Astrocyte of the cerebellum (primary cell): ENCODE results near the gene LHX4.

Experiments
- DNase-seq: peaks from one replicate; pipeline ENCODE4 v3.0.0-alpha.2; 2011; ENCODE audit warnings: low read depth
- H3K4me3 ChIP-seq: 2 replicates; pipeline ENCODE4 v1.5.1; 2011; ENCODE audit warnings: mild to moderate bottlenecking, low read depth, low read length, moderate library complexity
- CTCF ChIP-seq: IDR thresholded peaks from 2 replicates; pipeline ENCODE4 v1.5.1; 2012; ENCODE audit warnings: low read length, low read depth, moderate library complexity, mild to moderate bottlenecking; ENCODE audit errors: missing control alignments
- in situ Hi-C: cut with HindIII; loops from 2 replicates; pipeline ENCODE4 v1.10.0; 2017; ENCODE audit warnings: low sequenced_read_pairs

The LHX4 gene

GRCh38 chr1:180265871-180266270, 35.8 kb downstream of the LHX4 start:
- no peak overlapping the region for H3K4me3 ChIP-seq
- TF ChIP-seq CTCF = no peak
- in situ Hi-C loops = no loop called here
- no peak for DNase-seq

- no peak for TF ChIP-seq CTCF
- in situ Hi-C loops = no loop called here
Measured at GRCh38 chr1:180266275-180267210, 36.5 kb downstream of the LHX4 start.

DNA sequence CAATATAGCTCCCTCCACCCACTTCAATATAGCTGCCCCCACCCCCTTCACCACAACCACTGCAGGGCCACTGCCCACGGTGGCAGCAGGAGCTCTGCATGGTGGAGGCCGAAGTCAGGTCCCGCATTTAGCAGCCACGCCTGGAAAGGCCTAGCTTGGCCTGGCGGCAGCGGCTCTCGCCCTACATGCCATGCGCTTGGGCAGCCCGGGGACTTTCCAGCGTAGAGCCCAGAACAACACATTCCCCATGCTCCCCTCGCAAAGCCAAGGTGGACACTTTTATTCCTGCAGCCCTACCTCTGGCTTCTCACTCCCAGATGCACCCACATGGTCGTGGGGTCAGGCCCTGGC, 37.1 kb downstream of the LHX4 start:
- TF ChIP-seq CTCF = no peak
- H3K4me3 ChIP-seq = no peak overlapping the region
- no peak for DNase-seq
- in situ Hi-C loops = no loop called here

More at GRCh38 chr1:180266275-180267210, 36.5 kb downstream of the LHX4 start:
- DNase-seq = no peak
- no peak overlapping the region for H3K4me3 ChIP-seq

- H3K4me3 ChIP-seq = no peak overlapping the region
- in situ Hi-C loops = no loop called here
- DNase-seq = no peak
- no peak for TF ChIP-seq CTCF
Measured at GRCh38 chr1:180267761-180268555, 37.9 kb downstream of the LHX4 start.

- no peak overlapping the region for H3K4me3 ChIP-seq
- in situ Hi-C loops = no loop called here
- no peak for TF ChIP-seq CTCF
- DNase-seq = no peak
Measured at GRCh38 chr1:180268556-180269075, 38.6 kb downstream of the LHX4 start.
